ENCODE measurements around the gene PMIS2.
"Not testable (repeated sequence)": the region's sequence is repeated elsewhere in the genome, so short reads cannot be mapped to it uniquely, and the experiment has no call there.

Gene PMIS2

DNA sequence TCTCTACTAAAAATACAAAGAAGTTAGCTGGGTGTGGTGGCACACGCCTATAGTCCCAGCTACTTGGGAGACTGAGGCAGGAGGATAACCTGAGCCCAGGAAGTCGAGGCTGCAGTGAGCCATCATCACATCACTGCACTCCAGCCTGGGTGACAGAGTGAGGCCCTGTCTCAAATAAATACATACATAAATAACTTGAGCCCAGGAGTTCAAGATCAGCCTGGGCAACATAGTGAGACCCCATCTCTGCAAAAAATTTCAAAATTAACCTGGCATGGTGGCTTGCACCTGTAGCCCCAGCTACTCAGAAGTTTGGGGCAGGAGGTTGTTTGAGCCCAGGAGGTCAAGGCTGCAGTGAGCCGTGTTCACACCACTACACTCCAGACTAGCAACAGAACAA, 9.1 kb downstream of the PMIS2 start:
- DNase-seq (ENCODE audit: low read depth) = not testable (repeated sequence)

- DNase-seq (ENCODE audit: low read depth) = no peak
These were observed 10.0 kb downstream of the PMIS2 start for GRCh38 chr19:35595928-35596327.

- DNase-seq (ENCODE audit: low read depth) = no peak
These were observed 10.5 kb downstream of the PMIS2 start for GRCh38 chr19:35596366-35596999.

DNA sequence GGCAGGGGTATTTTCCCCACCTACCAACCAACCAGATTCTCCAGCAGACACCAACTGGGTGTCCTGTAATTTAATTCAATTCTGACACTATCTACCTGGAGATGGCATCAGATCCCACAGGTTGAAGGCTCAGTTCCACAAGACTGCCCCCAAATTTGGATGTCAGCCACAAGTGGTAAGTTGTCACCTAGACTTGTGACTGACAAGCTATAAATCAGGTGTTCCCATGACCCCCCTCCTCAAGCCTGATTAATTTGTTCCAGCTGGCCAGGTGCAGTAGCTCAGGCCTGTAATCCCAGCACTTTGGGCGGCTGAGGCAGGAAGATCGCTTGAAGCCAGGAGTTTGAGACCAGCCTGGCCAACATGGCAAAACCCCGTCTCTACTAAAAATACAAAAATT, 16.0 kb downstream of the PMIS2 start:
- DNase-seq (ENCODE audit: low read depth) = no peak

DNA sequence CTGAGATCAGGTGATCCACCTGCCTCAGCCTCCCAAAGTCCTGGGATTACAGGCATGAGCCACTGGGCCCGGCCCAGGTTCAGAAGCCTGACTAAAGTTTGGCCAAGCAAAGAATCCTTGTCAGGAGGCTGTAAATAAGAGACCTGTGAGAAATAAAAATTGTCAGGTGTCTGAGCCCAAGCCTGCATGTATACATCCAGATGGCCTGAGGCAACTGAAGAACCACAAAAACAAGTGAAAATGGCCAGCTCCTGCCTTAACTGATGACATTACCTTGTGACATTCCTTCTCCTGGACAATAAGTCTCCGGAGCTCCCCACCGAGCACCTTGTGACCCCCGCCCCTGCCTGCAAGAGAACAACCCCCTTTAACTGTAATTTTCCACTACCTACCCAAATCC, 18.5 kb downstream of the PMIS2 start:
- not testable (repeated sequence) for DNase-seq (ENCODE audit: low read depth)

- DNase-seq (ENCODE audit: low read depth) = not testable (repeated sequence)
These were observed 21.2 kb downstream of the PMIS2 start for GRCh38 chr19:35607170-35607569.

GRCh38 chr19:35607661-35608060, 21.7 kb downstream of the PMIS2 start:
- DNase-seq (ENCODE audit: low read depth) = no peak

- DNase-seq (ENCODE audit: low read depth) = no peak
These were observed 22.3 kb downstream of the PMIS2 start for GRCh38 chr19:35608251-35608650.

- no peak for DNase-seq (ENCODE audit: low read depth)
These were observed 23.9 kb downstream of the PMIS2 start for GRCh38 chr19:35609851-35610353.

DNA sequence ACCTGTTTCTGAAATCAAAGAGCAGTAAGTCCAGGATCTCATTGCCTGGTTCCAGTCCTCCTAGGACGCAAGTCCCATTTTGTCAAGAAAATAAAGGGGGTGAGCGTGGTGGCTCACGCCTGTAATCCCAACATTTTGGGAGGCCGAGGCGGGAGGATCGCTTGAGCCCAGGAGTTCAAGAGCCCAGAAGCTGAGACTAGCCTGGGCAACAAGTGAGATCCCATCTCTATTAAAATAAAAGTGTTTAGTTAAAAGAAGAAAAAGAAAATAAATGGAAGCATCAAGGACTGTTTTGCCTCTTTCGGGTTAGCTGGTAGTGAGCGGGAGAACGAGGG, 26.2 kb downstream of the PMIS2 start:
- no peak for DNase-seq (ENCODE audit: low read depth)

DNA sequence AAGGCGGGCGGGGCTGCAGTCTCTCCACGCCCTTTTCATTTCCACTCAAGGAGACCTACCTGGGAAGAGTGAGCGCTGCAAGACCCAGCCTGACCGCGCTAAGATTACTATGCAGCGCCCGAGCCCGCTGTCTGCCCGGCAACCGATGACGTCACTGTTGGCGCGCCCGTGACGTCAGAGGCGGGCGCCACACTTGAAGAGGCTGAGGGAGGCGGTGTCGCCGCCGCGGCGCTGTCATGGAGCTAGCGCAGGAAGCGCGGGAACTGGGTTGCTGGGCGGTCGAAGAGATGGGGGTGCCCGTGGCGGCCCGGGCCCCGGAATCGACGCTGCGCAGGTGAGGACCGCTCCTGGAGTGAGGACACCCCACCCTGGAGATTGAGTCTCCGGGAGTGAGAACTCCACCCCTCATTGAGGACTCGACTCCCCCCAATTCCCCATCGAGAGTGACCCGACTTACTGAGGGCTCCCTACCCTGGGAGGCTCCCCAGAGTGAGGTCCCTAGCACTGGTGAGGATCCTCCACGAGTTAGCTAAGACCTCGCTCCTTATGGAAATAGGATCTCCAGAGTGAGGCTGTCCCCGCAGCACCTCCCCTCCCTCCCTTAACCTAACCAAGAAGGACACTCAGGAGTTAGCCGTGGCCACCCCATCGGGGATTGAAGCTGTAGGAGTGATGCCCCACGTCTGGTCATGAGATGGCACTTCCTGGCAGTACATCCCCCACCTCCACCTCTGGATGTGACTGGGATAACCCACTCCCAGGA, 26.8 kb downstream of the PMIS2 start, which contains the start of gene HAUS5:
HAUS5 (plus strand) TSS at position 177 of the 763 bp plus-strand sequence; CDS start at position 237, 60 bp downstream.
- peak; percentile 93 for DNase-seq (ENCODE audit: low read depth)

- DNase-seq (ENCODE audit: low read depth) = no peak
These were observed 27.6 kb downstream of the PMIS2 start for GRCh38 chr19:35613574-35613973.

GRCh38 chr19:35615036-35615435, 29.1 kb downstream of the PMIS2 start:
- no peak for DNase-seq (ENCODE audit: low read depth)

GRCh38 chr19:35618857-35619256, 32.9 kb downstream of the PMIS2 start:
- DNase-seq (ENCODE audit: low read depth) = no peak

GRCh38 chr19:35619290-35619923, 33.4 kb downstream of the PMIS2 start:
- no peak for DNase-seq (ENCODE audit: low read depth)

DNA sequence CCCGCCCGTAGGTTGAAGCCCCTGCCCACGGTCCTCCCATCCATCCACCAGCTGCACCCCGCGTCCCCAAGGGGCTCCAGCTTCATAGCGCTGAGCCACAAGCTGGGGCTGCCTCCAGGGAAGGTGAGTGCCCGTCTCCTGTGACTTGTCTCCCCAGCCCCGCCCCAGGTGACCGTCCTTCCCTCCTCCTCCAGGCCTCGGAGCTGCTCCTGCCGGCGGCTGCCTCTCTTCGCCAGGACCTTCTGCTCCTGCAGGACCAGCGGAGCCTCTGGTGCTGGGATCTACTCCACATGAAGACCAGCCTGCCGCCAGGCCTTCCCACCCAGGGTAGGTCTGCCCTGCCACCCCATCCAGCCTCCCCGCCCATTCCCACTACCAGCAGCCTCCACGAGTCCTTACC, 34.0 kb downstream of the PMIS2 start:
- DNase-seq (ENCODE audit: low read depth) = no peak

DNA sequence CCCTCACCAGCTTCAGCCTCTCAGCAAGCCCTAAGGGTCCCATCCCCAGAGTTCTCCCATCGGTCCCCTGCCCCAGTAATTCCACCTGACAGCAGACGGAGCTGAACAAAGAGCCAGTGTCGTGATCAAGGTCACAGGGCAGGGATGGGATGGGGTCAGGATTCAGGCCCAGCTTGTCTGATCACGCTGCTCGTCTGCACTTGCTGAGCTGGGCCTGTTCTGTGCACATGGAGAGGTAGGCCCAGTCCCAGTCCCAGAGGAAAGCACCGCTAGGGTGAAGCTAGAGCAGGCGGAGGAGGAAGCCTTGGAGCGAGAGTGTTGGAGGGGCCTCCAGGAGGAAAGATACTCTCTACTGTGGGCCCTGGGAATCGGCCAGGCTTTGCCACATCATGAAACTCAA, 35.7 kb downstream of the PMIS2 start:
- DNase-seq (ENCODE audit: low read depth) = no peak

DNA sequence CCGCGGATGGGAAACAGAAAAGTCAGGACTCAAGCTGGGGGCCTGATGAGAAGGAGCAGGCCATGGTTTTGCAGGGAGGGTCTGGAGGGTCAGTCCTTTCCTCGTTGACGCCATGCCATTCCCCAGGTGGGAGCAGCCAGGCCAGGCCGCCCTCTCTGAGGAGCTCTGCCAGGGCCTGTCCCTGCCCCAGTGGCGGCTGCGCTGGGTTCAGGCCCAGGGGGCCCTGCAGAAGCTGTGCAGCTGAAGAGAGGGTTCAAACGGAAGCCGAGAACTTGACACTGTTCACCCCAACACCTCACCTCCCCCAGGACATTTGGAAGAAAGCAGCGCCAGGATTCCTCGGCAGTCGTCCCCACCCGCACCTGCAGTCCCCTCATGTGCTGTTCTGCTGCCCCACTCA, 36.8 kb downstream of the PMIS2 start:
- DNase-seq (ENCODE audit: low read depth) = no peak

GRCh38 chr19:35623327-35624010, 37.5 kb downstream of the PMIS2 start:
- no peak for DNase-seq (ENCODE audit: low read depth)

DNA sequence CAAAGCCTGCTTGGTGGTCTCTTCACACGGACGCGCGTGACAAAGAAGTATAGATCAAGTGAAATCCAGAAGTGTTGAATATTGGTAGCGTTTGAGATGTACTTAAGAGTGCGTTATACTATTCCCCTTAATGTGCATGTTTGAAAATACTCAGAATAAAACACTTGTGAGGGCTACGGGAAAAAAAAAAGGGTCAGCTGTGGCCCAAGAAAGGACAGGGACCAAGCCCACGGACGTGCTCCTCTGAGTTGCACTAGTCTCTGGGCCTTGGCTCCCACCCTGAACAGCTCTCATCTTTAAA, 42.2 kb downstream of the PMIS2 start:
- DNase-seq (ENCODE audit: low read depth) = no peak

DNA sequence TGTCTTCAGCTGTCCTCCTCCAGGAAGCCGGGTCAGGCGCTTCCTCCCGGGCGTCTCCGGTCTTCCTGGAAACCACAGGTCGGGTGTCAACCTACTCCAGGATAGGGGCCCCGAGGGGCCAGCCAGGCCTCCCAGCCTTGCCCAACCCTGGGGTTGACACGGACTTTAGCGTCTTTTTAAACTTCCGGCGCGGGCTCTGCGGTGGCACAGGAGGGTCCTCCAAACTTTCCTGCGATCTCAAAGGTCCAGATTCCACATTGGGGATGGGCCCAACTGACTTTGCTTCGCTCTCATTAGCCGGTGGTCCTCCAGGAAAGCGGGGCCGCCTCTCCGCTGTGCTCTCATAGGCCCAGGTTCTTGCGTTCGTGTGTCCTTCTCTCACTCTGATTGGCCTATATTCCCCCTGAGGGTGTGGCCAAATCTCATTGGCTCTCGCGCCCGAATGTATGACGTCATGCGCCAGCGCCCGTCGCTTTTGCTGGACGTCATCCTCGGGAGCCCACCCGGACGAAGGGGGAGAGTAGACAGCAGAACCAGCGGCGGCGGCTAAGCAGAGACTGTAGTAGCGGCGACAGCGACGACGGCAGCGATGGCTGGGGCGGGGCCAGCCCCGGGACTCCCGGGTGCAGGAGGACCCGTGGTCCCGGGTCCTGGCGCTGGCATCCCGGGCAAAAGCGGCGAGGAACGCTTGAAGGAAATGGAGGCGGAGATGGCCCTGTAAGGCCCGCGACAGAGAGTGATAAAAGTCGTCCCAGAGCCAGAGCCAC, 42.8 kb downstream of the PMIS2 start, which contains the start of gene RBM42:
RBM42 (plus strand) TSS at position 472 of the 767 bp plus-strand sequence; CDS start at position 590, 118 bp downstream.
- DNase-seq (ENCODE audit: low read depth) = peak; percentile 95

DNA sequence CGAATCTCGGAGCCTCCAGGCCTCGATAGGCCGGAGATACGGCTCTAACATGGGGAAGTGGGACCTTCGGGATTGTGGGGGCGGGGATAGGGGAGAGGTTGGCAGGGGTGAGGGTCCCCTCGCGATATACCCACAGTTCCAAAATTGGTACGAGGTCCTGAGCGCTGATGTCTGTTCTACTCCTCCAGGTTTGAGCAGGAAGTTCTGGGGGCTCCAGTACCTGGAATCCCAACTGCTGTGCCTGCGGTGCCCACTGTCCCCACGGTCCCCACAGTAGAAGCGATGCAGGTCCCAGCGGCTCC, 43.3 kb downstream of the PMIS2 start:
- no peak for DNase-seq (ENCODE audit: low read depth)
